ENCODE data around the gene TEX29. TPM values are rescaled to one million over a fixed set of nuclear protein-coding genes. Genes with fewer than 3 reads are reported as not detected.

The TEX29 gene
- total and polyA plus RNA-seq, 8 donors: 0.35 to 1.2 (median 0.58) TPM

GRCh38 chr13:111393221-111393790 is 72.9 kb downstream of the TEX29 start:
- Histone ChIP-seq H3K4me1 (no peaks in the 10 kb centered on the region), H3K27me3 (peaks cover 0 to 10% of the 10 kb centered on the region in 2 donors), H3K27ac (no peak overlapping the region), H3K9me3 (no peaks in the 10 kb centered on the region), H3K4me3 (no peak overlapping the region), H3K36me3 (no peaks in the 10 kb centered on the region)
- intact Hi-C loops (cut with DNase I): no loop called here
- no peak for TF ChIP-seq CTCF (IDR thresholded peaks at IDR 0.05)
- DNase-seq: no peak
- ATAC-seq: no peak

Other genes starting within 250 kb of the TEX29 start
- 10 to 100 TPM; 52.8 to 54.0 TPM for gene ARHGEF7, start 205.3 kb upstream of the TEX29 start, total RNA-seq
- 10 to 100 TPM; 61.5 to 86.0 (median 77.0) TPM for gene ARHGEF7, start 205.3 kb upstream of the TEX29 start, polyA plus RNA-seq (ENCODE audit: insufficient read length in 6 of 6)

Measured in left lung (tissue), 10 donors.